ENCODE measurements around the gene SHISA8.

Gene SHISA8

DNA sequence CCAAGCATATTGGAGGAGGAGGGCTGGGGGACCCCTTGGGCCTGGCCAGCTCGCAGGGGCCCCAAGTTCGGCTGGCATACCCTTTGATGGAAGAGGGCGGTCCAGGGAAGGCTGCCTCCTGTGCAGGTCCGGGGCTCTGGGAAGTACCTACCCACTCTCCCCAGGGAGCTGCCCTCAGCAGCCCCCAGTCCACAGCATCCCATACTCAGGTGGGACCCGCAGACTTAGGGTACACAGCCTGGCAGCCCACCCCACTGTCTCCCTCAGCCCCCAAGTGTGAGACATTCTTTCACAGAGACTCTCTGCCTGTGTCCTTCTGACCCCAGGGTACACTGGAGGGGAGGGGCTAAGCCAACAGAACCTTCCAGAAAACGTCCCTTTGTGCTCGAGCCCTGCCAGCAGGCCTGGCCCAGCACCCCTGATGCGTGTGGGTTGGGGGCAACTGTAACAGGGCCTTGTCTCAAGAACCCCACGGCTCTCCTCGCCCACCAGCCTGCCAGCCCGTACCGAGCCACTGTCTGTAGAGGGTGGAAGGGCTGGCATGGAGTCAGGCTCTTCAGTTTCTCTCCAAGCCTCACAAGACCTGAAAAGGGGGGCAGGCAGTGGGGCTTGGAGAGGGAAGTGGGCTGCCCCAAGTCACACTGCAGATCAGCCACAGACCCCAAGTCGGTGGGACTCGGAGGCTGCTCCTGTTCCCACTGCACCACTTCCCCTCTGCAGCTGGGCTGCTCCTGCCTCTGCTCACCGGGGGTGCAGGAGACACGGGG, 18.7 kb upstream of the SHISA8 start:
- no peak for DNase-seq (ENCODE audit: low read depth, low spot score)

DNA sequence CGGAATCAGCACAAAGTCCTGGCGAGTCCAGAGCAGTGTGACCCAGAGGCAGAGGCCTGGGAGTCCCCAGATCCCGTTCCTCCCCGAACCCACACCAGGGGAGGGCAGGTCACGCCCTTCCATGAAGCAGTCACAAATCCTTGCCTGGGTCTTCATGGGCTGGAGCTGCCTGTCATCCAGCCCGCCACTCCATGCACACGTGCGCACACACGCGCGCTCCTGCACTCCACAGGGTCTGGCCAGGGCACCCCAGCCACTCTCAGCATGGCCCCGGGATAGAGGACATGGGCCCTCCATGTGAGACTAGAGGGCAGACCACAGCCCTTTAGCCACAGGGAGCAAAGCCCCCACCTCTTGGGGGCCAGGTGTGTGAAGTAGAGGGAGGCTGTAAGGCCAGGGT, 17.5 kb upstream of the SHISA8 start:
- no peak for DNase-seq (ENCODE audit: low read depth, low spot score)

DNA sequence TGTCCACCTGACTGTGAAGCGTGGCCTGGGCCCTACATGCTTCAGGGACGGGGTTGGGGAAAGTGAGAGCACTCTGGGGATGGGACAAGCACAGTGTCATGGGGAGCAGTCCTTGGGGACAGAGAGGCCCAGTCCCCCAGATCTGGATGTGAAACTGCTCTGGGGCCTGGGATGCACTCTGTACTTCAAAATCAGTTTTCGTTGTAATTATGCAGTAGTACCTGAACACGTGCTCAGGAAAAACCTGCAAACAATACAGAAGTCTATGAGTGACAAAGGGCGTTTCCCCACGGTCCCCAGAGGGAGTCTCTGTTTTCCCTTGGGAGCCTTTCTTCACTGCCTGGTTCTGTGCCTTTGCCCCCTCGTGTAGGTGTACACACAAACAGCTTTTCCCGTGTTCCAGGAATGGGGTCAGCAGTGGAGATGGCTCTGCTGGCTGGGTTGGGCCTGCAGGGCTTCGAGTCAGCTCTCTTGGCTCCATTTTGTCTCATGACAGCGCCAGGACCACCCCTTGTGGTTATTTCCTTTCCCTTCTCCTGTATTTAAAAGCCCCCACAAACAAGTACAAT, 16.9 kb upstream of the SHISA8 start:
- no peak for DNase-seq (ENCODE audit: low read depth, low spot score)

DNA sequence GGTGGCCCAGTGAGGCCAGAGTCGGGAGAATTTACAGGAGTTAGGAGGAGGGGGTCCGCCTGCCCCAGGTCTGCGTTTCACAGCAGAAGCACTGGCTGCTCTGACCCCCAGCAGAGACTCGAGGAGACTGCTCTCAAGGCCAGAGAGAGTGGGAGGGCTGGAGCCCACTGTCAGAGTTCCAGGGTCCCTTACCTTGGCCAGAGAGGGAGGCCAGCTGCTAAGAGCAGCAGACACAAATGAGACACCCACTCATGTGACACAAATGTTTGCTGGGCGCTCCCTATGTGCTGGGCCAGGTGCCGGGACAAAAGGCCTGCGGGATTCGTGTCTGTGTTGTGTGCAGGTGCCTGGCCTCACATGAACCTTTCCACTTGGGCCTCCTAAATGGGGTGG, 14.5 kb upstream of the SHISA8 start:
- no peak for DNase-seq (ENCODE audit: low read depth, low spot score)

DNA sequence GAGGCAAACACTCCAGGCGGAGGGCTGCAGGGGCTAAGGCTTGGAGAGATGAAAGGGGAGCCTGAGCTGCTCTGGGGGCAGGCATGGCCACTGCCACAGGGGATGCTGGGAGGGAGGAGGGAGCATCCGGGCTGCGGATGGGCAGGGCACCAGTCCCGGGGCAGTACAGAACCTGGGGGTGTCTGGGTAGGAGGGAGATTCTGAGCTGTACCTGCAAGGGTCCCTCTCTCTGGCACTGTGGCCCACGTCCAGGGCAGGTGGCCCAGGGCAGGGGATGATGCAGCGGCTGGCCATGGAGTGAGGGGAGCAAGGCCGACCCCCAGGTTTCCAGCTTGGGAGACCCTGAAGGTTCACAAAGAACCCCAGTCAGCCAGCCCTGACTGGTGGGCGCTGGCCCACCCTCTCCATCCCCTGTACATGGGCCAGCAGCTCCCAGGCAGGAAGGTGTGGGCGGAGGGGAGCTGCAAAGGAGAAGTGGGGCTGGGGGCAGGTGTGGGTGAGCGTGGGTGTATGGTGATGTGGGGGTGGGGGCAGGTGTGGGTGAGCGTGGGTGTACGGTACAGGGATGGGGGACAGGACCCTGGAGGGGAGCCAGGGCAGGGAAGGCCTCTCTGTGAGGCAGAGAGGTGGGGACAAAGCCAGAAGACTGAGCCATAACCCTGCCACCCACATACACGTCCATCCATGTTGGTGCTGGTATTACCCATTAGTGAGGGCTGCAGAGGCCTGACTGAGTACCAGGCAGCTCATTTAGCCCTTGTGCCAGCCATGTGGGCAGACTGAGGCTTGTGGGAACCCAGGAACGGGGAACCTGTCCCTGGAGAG, 13.9 kb upstream of the SHISA8 start:
- no peak for DNase-seq (ENCODE audit: low read depth, low spot score)

DNA sequence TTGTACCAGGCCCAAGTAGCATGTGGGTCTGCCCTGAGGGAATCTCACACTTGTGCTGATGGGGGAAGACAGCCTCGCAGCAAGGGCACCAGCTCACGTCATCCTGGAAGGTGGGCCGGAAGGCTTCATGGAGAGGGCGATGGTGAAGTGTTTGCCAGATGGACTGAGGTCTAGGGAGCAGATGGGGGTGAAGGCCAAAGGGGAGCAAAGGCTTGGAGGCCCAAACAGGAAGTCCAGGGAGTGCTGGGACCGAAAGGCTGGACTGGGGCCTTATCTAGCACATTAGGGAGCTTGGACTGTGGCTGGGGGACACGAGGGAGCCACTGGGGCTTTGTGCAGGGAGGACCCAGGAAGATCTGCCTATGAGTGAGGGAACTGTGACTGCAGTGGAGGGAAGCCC, 12.9 kb upstream of the SHISA8 start:
- DNase-seq (ENCODE audit: low read depth, low spot score): no peak

DNA sequence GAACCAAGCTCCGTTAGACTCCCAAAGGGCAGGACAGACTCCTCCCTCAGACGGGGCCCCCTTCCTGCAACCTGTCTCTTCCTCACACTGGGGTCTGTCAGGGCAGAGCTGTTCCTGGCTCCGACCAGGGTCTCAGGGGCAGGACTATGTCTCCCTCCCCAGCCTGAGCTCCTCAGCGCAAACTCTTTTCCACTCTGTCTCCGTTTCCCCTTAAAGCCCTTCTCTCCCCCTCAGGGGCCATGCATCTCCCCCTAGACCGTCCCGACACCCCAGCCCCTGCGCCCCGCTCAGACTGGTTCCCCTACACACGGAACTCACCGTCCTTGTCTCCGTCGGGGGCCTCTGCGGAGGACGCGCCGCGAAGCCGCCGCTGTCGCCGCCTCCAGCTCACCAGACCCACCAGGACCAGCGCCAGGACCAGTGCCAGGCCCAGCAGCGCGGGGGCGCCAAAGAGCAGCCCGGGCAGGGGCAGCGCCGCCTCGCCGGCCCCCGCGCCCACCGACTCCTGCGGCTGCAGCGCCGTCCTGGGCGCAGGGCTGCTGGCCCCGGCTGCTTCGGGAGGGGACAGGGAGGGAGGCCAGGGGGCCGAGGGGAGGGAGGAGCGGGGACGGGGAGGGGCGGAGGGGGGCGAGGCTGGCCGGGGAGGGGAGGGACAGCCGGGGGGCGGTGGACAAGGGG, 11.0 kb upstream of the SHISA8 start:
- no peak for DNase-seq (ENCODE audit: low read depth, low spot score)

DNA sequence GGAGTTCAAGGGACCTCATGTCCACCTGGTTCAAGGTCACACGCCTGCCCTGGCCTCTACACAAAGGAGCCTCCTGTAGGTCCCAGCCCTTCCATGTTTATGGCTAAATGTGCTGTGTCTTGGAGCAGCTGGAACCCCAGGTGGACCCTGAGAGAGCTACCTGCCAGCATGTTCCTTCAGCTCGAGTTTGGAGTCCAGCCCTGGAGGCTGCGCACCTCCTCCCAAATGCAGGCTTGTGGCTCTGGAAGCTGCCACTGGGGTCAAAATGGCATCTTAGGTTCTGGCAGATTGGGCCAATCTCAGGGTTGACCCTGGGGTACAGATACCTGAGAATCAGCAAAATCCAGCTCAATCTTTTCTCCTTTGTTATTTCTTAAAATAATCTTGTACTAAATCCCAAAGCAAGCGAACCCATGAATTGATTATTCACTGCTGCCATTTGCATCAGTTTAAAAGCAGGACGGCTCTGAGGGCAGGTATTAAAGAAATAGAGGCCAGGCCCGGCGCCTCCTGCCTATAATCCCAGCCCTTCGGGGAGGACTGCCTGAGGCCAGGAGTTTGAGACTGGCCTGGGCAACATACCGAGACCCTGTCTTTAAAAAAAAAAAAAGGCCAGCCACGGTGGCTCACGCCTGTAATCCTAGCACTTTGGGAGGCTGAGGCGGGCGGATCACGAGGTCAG, 8.9 kb upstream of the SHISA8 start:
- no peak for DNase-seq (ENCODE audit: low read depth, low spot score)

DNA sequence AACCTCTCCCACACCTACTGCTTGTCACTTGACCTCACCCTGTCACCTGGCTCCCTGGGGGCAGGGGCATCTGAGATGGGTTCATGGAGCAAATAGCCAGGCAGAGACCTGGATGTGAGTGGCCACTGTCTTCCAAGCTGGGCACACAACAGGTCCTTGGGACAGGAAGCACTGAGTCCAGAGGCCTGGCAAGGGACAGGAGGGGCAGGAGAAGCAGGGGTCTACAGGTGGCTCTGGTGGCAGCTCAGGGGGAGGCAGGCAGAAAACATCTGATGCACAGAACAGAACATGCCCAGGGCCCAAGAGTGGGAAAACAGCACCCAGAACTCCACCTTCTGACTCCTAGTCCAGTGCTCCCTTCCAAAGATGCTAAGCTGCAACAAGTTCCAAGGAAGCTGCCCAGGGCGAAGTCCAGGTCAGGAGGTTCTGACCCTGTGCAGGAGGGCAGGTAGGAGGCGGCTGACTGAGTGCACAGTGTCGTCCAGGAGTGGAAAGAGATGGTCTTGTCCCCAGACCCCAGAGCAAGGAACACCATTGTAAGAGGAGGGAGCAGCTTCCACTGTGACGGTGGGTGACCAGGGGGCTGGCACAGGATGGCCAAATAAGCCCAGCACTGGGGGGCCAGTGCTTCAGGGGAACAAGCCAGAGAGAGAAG, 8.2 kb upstream of the SHISA8 start:
- no peak for DNase-seq (ENCODE audit: low read depth, low spot score)

DNA sequence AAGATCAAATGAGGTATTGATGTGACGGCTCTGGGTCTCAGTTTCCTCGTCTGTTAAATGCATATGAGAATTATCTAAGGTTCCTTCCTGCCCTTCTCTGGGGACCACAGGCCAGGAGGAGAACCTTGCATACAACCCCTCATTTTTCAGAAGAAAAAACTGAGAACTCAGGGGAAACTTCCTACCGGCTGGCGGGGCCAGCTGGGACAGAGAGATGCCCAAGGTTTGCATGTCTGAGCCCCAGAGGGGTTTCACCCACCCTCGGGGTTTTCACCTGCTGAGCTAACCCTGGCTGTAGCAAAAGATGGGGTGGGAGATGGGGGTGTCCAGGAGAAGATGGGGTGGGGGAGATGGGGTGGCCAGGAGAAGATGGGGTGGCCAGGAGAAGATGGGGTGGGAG, 7.5 kb upstream of the SHISA8 start:
- DNase-seq (ENCODE audit: low read depth, low spot score): no peak

DNA sequence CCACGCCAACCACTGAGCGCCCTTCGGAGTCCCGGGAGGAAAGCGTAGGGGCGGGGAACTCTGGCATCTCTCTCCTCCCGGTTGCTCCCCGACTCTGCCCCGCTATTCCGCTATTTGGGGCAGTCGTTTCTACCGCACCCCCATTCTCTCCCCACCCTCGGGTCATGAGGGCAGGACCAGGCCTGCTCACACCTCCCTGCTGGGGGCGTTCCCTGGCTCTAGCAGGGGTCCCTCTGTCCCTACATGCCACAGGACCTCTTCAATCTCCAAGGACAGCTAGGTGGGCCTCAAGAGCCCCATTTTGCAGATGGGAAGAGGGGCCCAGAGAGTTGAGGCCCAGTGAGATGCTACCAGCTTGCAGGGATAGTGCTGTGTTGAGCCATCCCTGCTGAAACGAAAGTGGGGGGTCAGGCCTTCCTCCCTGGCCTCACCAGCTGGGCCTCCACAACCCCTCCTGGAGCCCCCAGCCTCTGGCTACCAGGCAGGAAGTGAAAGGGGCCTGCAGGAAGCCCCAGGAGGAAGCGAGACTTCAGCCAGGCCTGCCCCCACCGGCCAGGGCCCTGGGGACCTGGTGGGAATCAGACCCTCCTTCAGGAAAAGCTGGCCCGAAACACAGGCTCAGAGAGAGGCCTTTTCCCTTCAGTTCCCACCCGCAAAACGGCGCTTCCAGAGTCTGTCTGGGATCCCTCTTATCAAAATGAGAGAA, 5.5 kb upstream of the SHISA8 start:
- DNase-seq (ENCODE audit: low read depth, low spot score): no peak

DNA sequence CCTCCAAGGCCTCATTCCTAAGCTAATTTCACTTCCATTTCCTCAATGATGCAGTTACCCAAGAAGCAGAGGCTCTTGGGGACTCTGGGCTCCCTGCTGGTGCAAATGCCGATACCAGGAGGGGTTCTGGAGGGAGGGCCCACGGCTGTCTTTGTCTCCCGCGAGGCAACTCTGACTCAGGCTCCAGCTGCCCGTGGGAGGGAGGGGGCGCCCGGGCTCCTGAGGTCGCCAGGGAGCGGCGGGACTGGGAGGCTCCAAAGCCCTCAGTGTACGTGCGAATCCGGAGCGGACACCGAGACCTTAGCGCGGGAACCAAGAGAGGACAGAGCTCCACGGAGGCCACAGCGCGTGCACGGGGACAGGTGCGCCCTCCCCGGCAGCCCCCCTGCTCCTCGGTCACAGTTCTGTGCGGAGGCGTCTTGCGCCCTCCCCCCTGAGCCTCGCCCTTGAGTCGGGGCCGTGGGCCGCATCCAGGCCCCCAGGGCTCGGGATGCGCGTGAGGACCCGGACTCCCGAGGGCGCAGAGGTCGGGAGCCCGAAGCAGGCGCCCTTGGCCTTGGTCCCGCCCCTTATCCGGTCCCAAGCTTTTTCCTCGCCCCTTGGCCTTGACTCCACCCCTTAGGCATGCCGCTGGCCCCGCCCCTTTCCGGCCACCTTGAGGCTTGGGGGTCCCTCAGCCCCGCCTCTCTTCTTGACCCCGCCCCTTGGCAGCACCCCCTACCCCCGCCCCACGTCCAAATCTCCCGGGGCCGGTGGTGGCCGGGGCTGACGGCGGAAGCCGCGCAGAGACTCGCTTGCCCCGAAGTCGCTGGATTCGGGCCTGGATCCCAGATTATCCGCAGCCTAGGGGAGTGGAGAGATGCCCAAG, 4.7 kb upstream of the SHISA8 start:
- DNase-seq (ENCODE audit: low read depth, low spot score): no peak

DNA sequence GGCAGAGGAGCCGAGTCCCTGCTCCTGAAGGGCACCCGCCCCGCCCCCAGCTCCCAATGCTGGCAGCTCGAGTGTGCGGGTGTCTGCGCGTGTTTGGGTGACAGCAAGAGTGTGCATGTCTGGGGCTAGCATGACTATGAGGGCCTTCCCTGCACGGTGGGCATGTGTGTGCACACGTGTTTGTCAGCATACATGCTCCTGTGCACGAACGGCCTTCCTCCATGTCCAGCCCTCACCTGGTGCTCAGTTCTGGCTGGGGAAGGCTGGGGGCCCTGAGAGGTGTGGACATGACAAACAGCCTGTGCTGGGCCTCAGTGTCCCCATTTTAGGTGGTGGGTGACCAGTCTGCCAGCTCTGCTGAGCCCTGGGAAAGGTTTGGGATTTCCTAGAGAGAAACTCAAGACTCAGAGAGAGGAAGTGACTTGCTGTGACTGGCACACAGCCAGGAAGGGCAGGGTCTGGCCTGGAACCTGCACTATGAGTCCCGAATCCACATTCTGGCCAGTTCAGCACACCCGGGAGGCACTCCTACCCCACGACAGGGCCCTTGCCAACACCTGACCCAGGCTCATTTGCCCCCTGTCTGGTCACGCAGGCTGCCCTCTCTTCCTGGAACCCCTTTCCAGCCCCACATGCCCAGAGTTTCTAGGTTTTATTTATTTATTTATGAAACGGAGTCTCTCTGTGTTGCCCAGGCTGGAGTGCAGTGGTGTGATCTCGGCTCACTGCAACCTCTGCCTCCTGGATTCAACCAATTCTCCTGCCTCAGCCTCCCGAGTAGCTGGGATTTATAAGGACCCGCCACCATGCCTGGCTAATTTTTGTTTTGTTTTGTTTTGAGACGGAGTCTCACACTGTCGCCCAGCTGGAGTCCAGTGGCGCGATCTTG, 3.3 kb upstream of the SHISA8 start:
- DNase-seq (ENCODE audit: low read depth, low spot score): no peak

DNA sequence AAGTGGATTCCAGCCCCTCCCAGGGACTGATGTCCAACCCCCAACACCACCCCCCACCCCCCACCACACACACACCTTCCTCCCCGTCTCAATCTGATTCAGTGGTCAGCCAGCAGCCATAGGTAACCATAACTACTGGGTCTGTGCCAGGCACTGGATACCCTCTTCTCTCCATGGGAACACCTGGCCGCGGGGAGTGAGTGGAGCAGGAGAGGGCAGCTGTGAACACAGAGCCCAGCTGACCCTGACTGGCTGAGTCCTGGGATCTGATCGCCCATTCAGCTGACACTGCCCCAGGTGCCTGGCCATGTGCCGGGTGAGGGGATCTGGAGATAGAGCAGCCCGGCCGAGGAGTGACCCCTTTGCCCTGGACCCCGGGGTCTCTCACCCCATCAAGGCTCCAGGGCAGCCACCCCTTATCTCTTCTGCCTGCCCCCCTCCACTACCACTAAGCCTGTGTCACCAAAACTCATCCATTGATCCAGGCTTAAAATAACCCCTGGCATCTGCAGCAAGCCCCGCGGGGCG, 2.6 kb upstream of the SHISA8 start:
- DNase-seq (ENCODE audit: low read depth, low spot score): no peak

DNA sequence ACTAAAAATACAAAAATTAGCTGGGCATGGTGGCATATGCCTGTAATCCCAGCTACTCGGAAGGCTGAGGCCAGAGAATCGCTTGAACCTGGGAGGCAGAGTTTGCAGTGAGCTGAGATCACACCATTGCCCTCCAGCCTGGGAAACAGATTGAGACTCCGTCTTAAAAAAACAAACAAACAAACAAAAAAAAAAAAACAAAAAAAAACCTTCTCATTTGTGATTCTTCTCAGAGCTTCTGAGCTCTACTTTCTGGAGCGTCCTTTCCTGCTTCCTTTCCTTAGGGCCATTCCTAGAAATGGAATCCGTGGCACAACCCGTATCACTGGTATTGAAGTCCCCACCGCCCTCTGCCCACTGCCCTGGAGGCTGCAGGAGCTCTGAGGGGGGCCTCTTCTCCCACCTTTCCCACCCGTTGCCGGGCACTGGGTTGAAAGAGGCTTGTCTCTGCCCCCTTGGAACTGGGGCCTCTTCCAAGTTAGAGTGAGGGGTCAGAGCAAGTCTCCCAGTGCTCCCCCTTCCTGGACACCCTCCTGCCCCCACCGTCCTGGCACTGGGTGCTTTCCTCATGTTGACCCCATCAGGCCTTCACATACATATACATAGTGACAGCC, 2.0 kb upstream of the SHISA8 start:
- DNase-seq (ENCODE audit: low read depth, low spot score): no peak

DNA sequence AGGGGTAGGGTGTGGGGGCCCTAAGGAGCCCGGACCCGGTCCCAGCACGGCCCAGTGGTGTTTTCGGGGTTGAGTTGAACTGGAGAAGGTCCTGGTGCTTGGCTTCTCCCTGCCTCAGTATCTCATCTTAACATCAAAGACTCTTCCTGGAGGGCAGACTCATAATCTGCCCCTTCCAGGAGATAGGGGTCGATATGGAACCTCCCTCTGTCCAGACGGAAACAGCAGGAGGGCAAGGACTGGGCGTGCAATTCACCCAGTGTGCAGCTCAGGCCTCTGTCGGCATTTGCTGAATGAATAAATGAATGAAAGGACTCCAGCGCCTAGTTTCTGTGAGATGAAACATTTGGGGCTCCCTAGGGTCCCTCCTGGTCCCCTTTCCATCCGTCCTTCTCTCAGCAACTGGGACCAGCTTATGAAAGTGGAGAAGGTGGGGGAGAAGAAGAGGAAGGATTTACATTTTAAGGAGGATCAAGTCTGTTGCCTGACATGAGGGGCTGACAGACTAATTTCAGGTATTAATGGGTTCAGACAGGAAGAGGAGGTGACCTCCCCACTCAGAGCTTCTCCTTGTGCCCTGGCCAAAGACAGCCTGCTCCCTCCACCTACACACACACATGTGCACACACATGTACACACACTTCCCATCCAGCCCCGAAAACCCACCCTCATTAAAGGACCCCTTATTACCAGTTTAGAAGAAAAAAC, 1.1 kb upstream of the SHISA8 start:
- DNase-seq (ENCODE audit: low read depth, low spot score): no peak

DNA sequence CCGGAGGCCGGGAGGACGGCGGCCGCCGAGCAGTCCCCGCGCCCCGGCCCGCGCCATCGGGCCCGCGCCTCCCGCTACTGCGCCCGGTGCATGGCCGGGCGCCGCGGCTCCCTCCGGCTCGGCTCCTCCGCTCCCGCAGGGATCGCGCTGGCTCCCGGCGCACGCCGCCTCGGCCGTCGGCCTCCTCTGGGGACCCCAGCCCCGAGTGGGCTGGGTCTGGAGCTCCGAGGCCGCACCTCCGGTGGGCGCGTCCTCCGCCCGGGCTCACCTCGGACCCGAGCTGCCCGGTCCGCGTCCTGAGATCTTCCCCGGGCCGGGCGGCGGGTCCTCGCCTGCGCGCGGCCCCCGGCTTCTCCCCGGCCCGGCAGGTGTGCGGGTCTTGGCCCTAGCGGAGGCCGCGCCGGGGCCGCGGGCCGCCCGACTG, 251 bp downstream of the SHISA8 start:
- DNase-seq (ENCODE audit: low read depth, low spot score): no peak

Data from iPS DF 19.7 (cell line).